Breast epithelium (tissue), 4 donors: ENCODE data around the gene MRPS6. TPM values are rescaled to one million over a fixed set of nuclear protein-coding genes. Genes with fewer than 3 reads are reported as not detected.

ENCODE experiments used
- DNase-seq, 2 donors: peaks; one replicate each; pipeline ENCODE4 v3.0.0-alpha.2; 2019; ENCODE audit warnings: low spot score in 2 of 2
- H3K27ac ChIP-seq, 2 donors: fragments of 200-600 bp; sonication (generic) in 1 of 2; one replicate each; pipeline ENCODE4 v1.5.1; 2016 to 2019; ENCODE audit warnings: mild to moderate bottlenecking in 1 of 2
- H3K27me3 ChIP-seq, 2 donors: fragments of 200-600 bp; sonication (generic) in 1 of 2; one replicate each; pipeline versions ENCODE4 v1.5.1 to v1.6.0; 2017 to 2019; ENCODE audit warnings: control low read depth in 1 of 2, mild to moderate bottlenecking in 1 of 2
- H3K36me3 ChIP-seq: fragments of 200-600 bp; one replicate; pipeline ENCODE4 v1.5.1; 2019
- H3K4me1 ChIP-seq, 2 donors: fragments of 200-600 bp; sonication (generic); one replicate each; pipeline ENCODE4 v1.5.1; 2016 to 2019; ENCODE audit warnings: control low read depth in 1 of 2
- H3K4me3 ChIP-seq, 3 donors: fragments of 200-600 bp; sonication (generic); 1 replicate in 2 of 3; 2 replicates in 1 of 3; pipeline ENCODE4 v1.5.1; 2016 to 2019; ENCODE audit warnings: mild to moderate bottlenecking in 3 of 3, moderate library complexity in 2 of 3
- H3K9me3 ChIP-seq, 2 donors: fragments of 200-600 bp; sonication (generic) in 1 of 2; one replicate each; pipeline ENCODE4 v1.5.1; 2016 to 2019; ENCODE audit warnings: control low read depth in 1 of 2
- CTCF ChIP-seq, 3 donors: fragments of 450-650 bp; IDR thresholded peaks; one replicate each; pipeline ENCODE4 v1.5.1; 2016 to 2017; ENCODE audit warnings: antibody characterized with exemption in 3 of 3, mild to moderate bottlenecking in 3 of 3, moderate library complexity in 3 of 3
- POLR2A ChIP-seq: fragments of 450-650 bp; IDR thresholded peaks from one replicate; pipeline ENCODE4 v1.6.1; 2016; ENCODE audit warnings: antibody characterized with exemption, mild to moderate bottlenecking, moderate library complexity
- POLR2AphosphoS5 ChIP-seq, 3 donors: sonication (generic); formaldehyde crosslinking; IDR thresholded peaks; one replicate each; pipeline ENCODE4 v1.6.1; 2017; ENCODE audit warnings: antibody characterized with exemption in 3 of 3
- intact Hi-C: fragments of 100-400 bp; cut with DNase I; formaldehyde crosslinking; loops from one replicate; pipeline ENCODE4 v1.15.1; 2023; ENCODE audit warnings: low total_unique reads
- total RNA-seq, 3 donors: library from RNA; depleted of rRNA; stranded (reverse); fragments of >200 nt; gene quantifications; one replicate each; pipeline ENCODE4 v1.1.0, GENCODE V29; 2016

The MRPS6 gene
- total RNA-seq, 3 donors from 2014 or later, result 22.3 to 40.6 (median 26.5) TPM

- Histone ChIP-seq H3K4me3 (no peak overlapping the region), H3K4me1 (no peaks in the 10 kb centered on the region), H3K27me3 (no peaks in the 10 kb centered on the region), H3K27ac (no peak overlapping the region), H3K9me3 (no peaks in the 10 kb centered on the region), H3K36me3 (no peaks in the 10 kb centered on the region)
- no peak for DNase-seq
- intact Hi-C loops, result no loop called here
- TF ChIP-seq POLR2AphosphoS5 (IDR thresholded peaks at IDR 0.05) (no peak), CTCF (IDR thresholded peaks at IDR 0.05) (no peak), POLR2A (no peak)
These were observed 36.2 kb upstream of the MRPS6 start for GRCh38 chr21:34037009-34037795.

GRCh38 chr21:34039678-34040382 lies 33.5 kb upstream of the MRPS6 start:
- intact Hi-C loops, result no loop called here
- TF ChIP-seq CTCF (IDR thresholded peaks at IDR 0.05), result no peak
- no peak for TF ChIP-seq POLR2AphosphoS5 (IDR thresholded peaks at IDR 0.05)
- no peak for TF ChIP-seq POLR2A
- no peak overlapping the region for H3K4me3 ChIP-seq
- H3K9me3 ChIP-seq, result no peaks in the 10 kb centered on the region
- no peaks in the 10 kb centered on the region for H3K36me3 ChIP-seq
- no peaks in the 10 kb centered on the region for H3K4me1 ChIP-seq
- no peak for DNase-seq
- no peak overlapping the region for H3K27ac ChIP-seq
- H3K27me3 ChIP-seq, result no peaks in the 10 kb centered on the region

- Histone ChIP-seq H3K27ac (no peak overlapping the region), H3K36me3 (no peaks in the 10 kb centered on the region), H3K9me3 (no peaks in the 10 kb centered on the region), H3K4me1 (no peaks in the 10 kb centered on the region), H3K4me3 (no peak overlapping the region), H3K27me3 (no peaks in the 10 kb centered on the region)
- intact Hi-C loops, result no loop called here
- DNase-seq, result no peak
- no peak for TF ChIP-seq CTCF (IDR thresholded peaks at IDR 0.05)
- TF ChIP-seq POLR2A, result no peak
- TF ChIP-seq POLR2AphosphoS5 (IDR thresholded peaks at IDR 0.05), result no peak
These were observed 30.6 kb upstream of the MRPS6 start for GRCh38 chr21:34042735-34043134.

GRCh38 chr21:34043333-34043732 lies 30.0 kb upstream of the MRPS6 start:
- Histone ChIP-seq H3K4me3 (no peak overlapping the region), H3K36me3 (no peaks in the 10 kb centered on the region), H3K27ac (no peak overlapping the region), H3K4me1 (no peaks in the 10 kb centered on the region), H3K9me3 (no peaks in the 10 kb centered on the region), H3K27me3 (no peaks in the 10 kb centered on the region)
- TF ChIP-seq POLR2AphosphoS5 (IDR thresholded peaks at IDR 0.05) (no peak), CTCF (IDR thresholded peaks at IDR 0.05) (no peak), POLR2A (no peak)
- intact Hi-C loops, result no loop called here
- DNase-seq, result no peak

- intact Hi-C loops, result no loop called here
- Histone ChIP-seq H3K27ac (no peak overlapping the region), H3K36me3 (no peaks in the 10 kb centered on the region), H3K9me3 (no peaks in the 10 kb centered on the region), H3K4me3 (no peak overlapping the region), H3K27me3 (no peaks in the 10 kb centered on the region), H3K4me1 (no peaks in the 10 kb centered on the region)
- no peak for TF ChIP-seq POLR2AphosphoS5 (IDR thresholded peaks at IDR 0.05)
- TF ChIP-seq CTCF (IDR thresholded peaks at IDR 0.05), result no peak
- TF ChIP-seq POLR2A, result no peak
- no peak for DNase-seq
These were observed 26.5 kb upstream of the MRPS6 start for GRCh38 chr21:34046917-34047316.
